ENCODE data around the gene BNIP3. TPM values are rescaled to one million over a fixed set of nuclear protein-coding genes. Genes with fewer than 3 reads are reported as not detected.

The BNIP3 gene
- total and polyA plus RNA-seq, 2 of the 13 experiments (the other 11 are each of a cell fraction or from before 2014, with no cell fraction given) = 73.7 to 223 TPM

- TF ChIP-seq BCLAF1 (IDR thresholded peaks at IDR 0.05) = no peak
- TF ChIP-seq RBM22 (optimal IDR thresholded peaks at IDR 0.05; ENCODE audit: low read length) = no peak
- TF ChIP-seq NR3C1 (CRISPR knock-in tag; IDR thresholded peaks at IDR 0.05) = no peak
- no peak; the same call in none of the 2 replicates for TF ChIP-seq MAF1 (CRISPR knock-in tag; IDR thresholded peaks at IDR 0.05; ENCODE audit: borderline replicate concordance)
- no peak for TF ChIP-seq ZNF597 (CRISPR knock-in tag; IDR thresholded peaks at IDR 0.05)
- no peak for TF ChIP-seq ATF1 (CRISPR knock-in tag; IDR thresholded peaks at IDR 0.05)
- peak; percentile 71; the same call in 1 of the 2 replicates for TF ChIP-seq SIN3A (IDR thresholded peaks at IDR 0.05; ENCODE audit: borderline replicate concordance, low read depth, low read length)
- TF ChIP-seq ZNF260 (CRISPR knock-in tag; IDR thresholded peaks at IDR 0.05; ENCODE audit: borderline replicate concordance, low read depth) = no peak
- TF ChIP-seq TARDBP (CRISPR knock-in tag; IDR thresholded peaks at IDR 0.05) = no peak; the same call in 1 of the 2 replicates
- no peak for TF ChIP-seq ZNF512B (CRISPR knock-in tag; IDR thresholded peaks at IDR 0.05; ENCODE audit: borderline replicate concordance)
- TF ChIP-seq FOXM1 (CRISPR knock-in tag; IDR thresholded peaks at IDR 0.05) = no peak
- 0 out of 2 replicates have a peak, but pooled peaks have one; percentile 51 for TF ChIP-seq ZNF253 (CRISPR knock-in tag; IDR thresholded peaks at IDR 0.05; ENCODE audit: borderline replicate concordance)
- TF ChIP-seq PBX2 (CRISPR knock-in tag; IDR thresholded peaks at IDR 0.05) = no peak
- peak; percentile 22; the same call in 1 of the 2 replicates for TF ChIP-seq SOX5 (CRISPR knock-in tag; IDR thresholded peaks at IDR 0.05; ENCODE audit: borderline replicate concordance)
- no peak for TF ChIP-seq PRMT3 (CRISPR knock-in tag; IDR thresholded peaks at IDR 0.05; ENCODE audit: borderline replicate concordance, low read depth)
- TF ChIP-seq KDM5A (IDR thresholded peaks at IDR 0.05; ENCODE audit: borderline replicate concordance, low read length) = no peak
- TF ChIP-seq ATM (IDR thresholded peaks at IDR 0.05; ENCODE audit: borderline replicate concordance) = no peak
Measured at GRCh38 chr10:131981429-131982184, at the start of gene BNIP3 (continued).

Data from HepG2 (cell line).